ENCODE results near the gene ZNF488. TPM values are rescaled to one million over a fixed set of nuclear protein-coding genes. Genes with fewer than 3 reads are reported as not detected.

Gene ZNF488
- total and polyA plus RNA-seq, 2 donors (not counting 1 experiment from before 2014, with no cell fraction given), result 0.07 TPM; not detected in 1

DNA sequence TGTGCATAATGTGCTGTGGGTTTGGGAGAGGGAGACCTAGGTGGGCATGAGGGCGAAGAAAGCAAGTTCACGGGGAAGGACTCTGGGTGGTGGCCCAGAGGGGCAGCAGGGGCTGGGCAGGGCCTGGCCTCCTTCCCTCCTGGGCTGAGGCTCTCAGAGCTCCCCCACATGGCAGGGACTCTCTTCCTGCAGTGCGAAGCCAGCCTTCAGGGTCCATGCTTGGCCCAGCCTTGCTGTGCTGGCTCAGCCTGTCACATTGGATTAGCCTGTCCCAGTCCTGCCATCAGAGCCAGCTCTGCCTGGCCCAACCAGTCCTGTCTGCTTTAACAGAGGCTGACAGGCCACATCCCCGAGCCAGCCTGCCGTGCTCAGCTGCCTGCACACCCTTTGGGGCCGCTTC is 20.4 kb upstream of the ZNF488 start:
- H2AFZ ChIP-seq (ENCODE audit: low read length), result no peak overlapping the region
- no peaks in the 10 kb centered on the region for H3K36me3 ChIP-seq (ENCODE audit: control insufficient read depth, insufficient read depth, low read length)
- no peak overlapping the region for H3K4me3 ChIP-seq (replicated peaks in 1 of 4; ENCODE audit: control extremely low read depth in 1 of 4, insufficient read depth in 1 of 4, low read depth in 3 of 4, low read length in 4 of 4)
- TF ChIP-seq EZH2 (IDR thresholded peaks at IDR 0.05; ENCODE audit: low read length, missing control alignments), result no peak
- TF ChIP-seq, protein P1, sequence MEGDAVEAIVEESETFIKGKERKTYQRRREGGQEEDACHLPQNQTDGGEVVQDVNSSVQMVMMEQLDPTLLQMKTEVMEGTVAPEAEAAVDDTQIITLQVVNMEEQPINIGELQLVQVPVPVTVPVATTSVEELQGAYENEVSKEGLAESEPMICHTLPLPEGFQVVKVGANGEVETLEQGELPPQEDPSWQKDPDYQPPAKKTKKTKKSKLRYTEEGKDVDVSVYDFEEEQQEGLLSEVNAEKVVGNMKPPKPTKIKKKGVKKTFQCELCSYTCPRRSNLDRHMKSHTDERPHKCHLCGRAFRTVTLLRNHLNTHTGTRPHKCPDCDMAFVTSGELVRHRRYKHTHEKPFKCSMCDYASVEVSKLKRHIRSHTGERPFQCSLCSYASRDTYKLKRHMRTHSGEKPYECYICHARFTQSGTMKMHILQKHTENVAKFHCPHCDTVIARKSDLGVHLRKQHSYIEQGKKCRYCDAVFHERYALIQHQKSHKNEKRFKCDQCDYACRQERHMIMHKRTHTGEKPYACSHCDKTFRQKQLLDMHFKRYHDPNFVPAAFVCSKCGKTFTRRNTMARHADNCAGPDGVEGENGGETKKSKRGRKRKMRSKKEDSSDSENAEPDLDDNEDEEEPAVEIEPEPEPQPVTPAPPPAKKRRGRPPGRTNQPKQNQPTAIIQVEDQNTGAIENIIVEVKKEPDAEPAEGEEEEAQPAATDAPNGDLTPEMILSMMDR (conservative IDR thresholded peaks at IDR 0.05 in 1 of 2, IDR thresholded peaks at IDR 0.05 in 1 of 2; ENCODE audit: low read depth in 1 of 2, low read length in 2 of 2), result no peak
- no peaks in the 10 kb centered on the region for H3K79me2 ChIP-seq (ENCODE audit: control insufficient read depth, insufficient read depth, low read length)
- no peak overlapping the region for H3K4me2 ChIP-seq (ENCODE audit: extremely low read depth, insufficient read depth, low read length)
- no peak overlapping the region for H3K27ac ChIP-seq (ENCODE audit: insufficient read depth, low read length)
- no peaks in the 10 kb centered on the region for H3K27me3 ChIP-seq (ENCODE audit: control insufficient read depth, insufficient read depth, low read length)
- no peaks in the 10 kb centered on the region for H3K9me3 ChIP-seq (ENCODE audit: control insufficient read depth, insufficient read depth, low read depth, low read length)
- H4K20me1 ChIP-seq (ENCODE audit: control insufficient read depth, extremely low read depth, insufficient read depth, low read length), result no peaks in the 10 kb centered on the region
- no peak for DNase-seq (ENCODE audit: low read depth in 2 of 2)
- H3K4me1 ChIP-seq (ENCODE audit: control insufficient read depth, extremely low read depth, insufficient read depth, low read length), result peaks cover 16% of the 10 kb centered on the region
- no peak overlapping the region for H3K9ac ChIP-seq (ENCODE audit: insufficient read depth, low read length)

DNA sequence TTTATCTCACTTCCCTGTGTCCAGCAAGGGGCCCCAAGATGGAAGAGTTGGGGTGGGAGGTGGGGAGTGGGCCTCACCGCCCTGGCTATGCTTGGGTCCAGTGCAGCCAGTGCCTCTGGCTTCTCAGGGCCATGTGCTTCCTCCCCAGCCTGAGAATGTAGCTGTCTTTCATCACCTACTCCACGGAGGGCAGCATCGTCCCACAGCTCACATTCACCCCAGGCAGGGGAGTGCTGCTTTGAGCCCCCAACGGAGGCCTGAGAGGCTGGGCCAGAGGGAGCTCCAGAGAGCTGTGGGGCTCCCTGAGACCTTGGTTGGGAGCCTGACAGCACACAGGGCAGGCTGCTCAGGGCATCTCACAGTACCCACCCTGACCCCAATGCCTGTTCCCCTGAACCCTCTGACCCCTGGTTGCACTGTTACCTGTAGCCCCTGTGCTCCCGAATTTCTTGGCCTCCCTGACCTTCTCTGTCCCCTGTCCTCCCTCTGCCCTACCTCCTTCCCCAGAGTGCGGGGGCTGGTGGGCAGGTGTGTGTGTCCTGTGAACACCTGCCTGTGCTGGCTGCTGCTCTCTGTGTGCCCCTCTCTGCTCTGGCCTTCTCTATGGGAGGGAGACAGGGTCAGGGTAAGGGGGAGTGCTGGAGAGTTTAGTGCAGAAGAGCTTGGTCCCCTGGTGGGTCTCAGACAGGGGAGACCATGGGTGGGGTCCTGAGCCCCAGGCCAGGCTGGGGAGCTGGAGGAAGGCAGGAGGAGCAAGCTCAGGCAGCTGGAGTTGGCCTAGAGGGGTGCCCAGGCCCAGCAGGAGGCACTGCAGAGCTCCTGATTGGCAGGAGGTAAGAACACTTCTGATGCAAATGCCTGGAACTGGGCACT is 19.6 kb upstream of the ZNF488 start:
- no peaks in the 10 kb centered on the region for H4K20me1 ChIP-seq (ENCODE audit: control insufficient read depth, extremely low read depth, insufficient read depth, low read length)
- no peak overlapping the region for H3K9ac ChIP-seq (ENCODE audit: insufficient read depth, low read length)
- no peak overlapping the region for H2AFZ ChIP-seq (ENCODE audit: low read length)
- TF ChIP-seq, protein P1 (conservative IDR thresholded peaks at IDR 0.05 in 1 of 2, IDR thresholded peaks at IDR 0.05 in 1 of 2; ENCODE audit: low read depth in 1 of 2, low read length in 2 of 2), result no peak
- no peak for TF ChIP-seq EZH2 (IDR thresholded peaks at IDR 0.05; ENCODE audit: low read length, missing control alignments)
- H3K27ac ChIP-seq (ENCODE audit: insufficient read depth, low read length), result peak overlapping the region; percentile 22
- peak in 1 of 2 donors; percentile 15 for DNase-seq (ENCODE audit: low read depth in 2 of 2)
- H3K4me2 ChIP-seq (ENCODE audit: extremely low read depth, insufficient read depth, low read length), result peak overlapping the region; percentile 46
- H3K4me1 ChIP-seq (ENCODE audit: control insufficient read depth, extremely low read depth, insufficient read depth, low read length), result peaks cover 16% of the 10 kb centered on the region
- H3K27me3 ChIP-seq (ENCODE audit: control insufficient read depth, insufficient read depth, low read length), result no peaks in the 10 kb centered on the region
- no peaks in the 10 kb centered on the region for H3K36me3 ChIP-seq (ENCODE audit: control insufficient read depth, insufficient read depth, low read length)
- no peaks in the 10 kb centered on the region for H3K79me2 ChIP-seq (ENCODE audit: control insufficient read depth, insufficient read depth, low read length)
- no peak overlapping the region for H3K4me3 ChIP-seq (replicated peaks in 1 of 4; ENCODE audit: control extremely low read depth in 1 of 4, insufficient read depth in 1 of 4, low read depth in 3 of 4, low read length in 4 of 4)
- no peaks in the 10 kb centered on the region for H3K9me3 ChIP-seq (ENCODE audit: control insufficient read depth, insufficient read depth, low read depth, low read length)

DNA sequence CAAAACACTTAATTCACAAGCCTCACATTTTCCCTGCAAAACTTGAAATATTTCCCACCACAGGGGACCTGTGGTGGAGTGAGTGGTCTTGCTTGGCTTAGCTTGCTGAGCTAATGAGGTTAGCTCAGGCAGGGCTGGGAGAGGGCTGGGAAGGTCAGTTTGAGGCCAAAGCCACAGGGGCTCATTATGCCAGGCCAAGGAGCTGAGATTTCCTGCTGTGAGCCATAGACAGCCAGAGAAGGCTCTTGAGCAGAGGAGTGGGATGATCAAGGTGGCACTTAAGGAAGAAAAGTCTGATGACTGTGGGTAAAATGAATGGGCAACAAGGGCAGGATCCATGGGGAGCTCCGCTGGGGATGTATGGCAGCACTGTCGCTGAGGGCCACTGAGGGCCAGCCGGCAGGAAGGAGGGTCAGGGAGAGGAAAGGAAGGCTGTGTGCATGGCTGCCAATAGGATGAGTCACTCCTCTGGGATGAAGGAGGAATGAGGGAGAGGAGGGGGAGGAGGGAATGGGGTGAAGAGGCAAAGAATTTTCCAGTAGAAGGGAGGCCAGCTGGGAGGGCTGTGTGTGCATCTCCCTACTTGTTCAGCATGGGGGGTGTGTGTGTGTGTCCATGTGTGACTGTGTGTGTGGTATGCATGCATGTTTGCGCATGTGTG is 18.7 kb upstream of the ZNF488 start:
- Histone ChIP-seq H3K27me3 (ENCODE audit: control insufficient read depth, insufficient read depth, low read length) (no peaks in the 10 kb centered on the region), H3K4me2 (ENCODE audit: extremely low read depth, insufficient read depth, low read length) (peak overlapping the region; percentile 46), H2AFZ (ENCODE audit: low read length) (peak overlapping the region; percentile 46), H4K20me1 (ENCODE audit: control insufficient read depth, extremely low read depth, insufficient read depth, low read length) (no peaks in the 10 kb centered on the region), H3K79me2 (ENCODE audit: control insufficient read depth, insufficient read depth, low read length) (no peaks in the 10 kb centered on the region), H3K9ac (ENCODE audit: insufficient read depth, low read length) (no peak overlapping the region), H3K27ac (ENCODE audit: insufficient read depth, low read length) (peak overlapping the region; percentile 67), H3K36me3 (ENCODE audit: control insufficient read depth, insufficient read depth, low read length) (no peaks in the 10 kb centered on the region), H3K4me3 (replicated peaks in 1 of 4; ENCODE audit: control extremely low read depth in 1 of 4, insufficient read depth in 1 of 4, low read depth in 3 of 4, low read length in 4 of 4) (no peak overlapping the region), H3K9me3 (ENCODE audit: control insufficient read depth, insufficient read depth, low read depth, low read length) (no peaks in the 10 kb centered on the region), H3K4me1 (ENCODE audit: control insufficient read depth, extremely low read depth, insufficient read depth, low read length) (peaks cover 16% of the 10 kb centered on the region)
- peak; percentile 87 to 93 for DNase-seq (ENCODE audit: low read depth in 2 of 2)
- TF ChIP-seq, protein P1 (conservative IDR thresholded peaks at IDR 0.05 in 1 of 2, IDR thresholded peaks at IDR 0.05 in 1 of 2; ENCODE audit: low read depth in 1 of 2, low read length in 2 of 2), result no peak
- no peak for TF ChIP-seq EZH2 (IDR thresholded peaks at IDR 0.05; ENCODE audit: low read length, missing control alignments)
